Left forelimb (tissue), 1 donor: ENCODE data around the gene IKBKE.

Experiments used
- DNase-seq: peaks from one replicate; pipeline ENCODE4 v3.0.0-alpha.2; 2018; ENCODE audit warnings: low spot score

The IKBKE gene

DNA sequence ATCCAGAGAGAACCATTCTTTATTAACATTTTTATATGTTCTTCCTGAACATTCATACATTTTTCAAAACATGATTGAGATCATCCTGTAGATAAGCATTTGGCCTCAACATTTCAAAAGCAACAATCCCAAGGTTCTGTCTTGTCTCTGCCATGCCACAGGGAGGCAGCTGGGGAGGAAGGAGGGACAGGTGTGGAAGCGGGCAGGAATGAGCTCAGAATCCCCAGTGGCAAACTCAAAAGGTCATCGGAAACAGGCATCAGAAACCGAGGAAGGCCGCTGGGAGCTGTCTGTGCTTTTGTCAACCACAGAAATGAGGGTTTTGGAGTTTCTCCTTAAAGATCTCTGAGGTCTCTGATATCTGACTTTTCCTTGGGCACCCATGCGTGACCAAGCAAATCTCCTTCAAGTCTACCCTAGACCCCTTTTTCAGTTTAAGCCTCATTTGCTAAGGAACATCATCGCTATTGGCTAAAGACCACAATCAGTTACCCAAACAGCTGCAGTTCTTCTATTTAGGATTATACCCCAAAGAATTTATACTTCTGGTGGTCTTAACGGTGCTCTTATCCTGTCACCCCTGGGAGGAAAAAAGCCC, 71.1 kb downstream of the IKBKE start:
- DNase-seq: no peak

GRCh38 chr1:206544562-206545257, 74.4 kb downstream of the IKBKE start:
- DNase-seq: peak; percentile 80

GRCh38 chr1:206545351-206545750, 75.1 kb downstream of the IKBKE start:
- DNase-seq: no peak
